GM21367 (cell line): ENCODE results near the gene MXRA8.
"Not testable (repeated sequence)": the region's sequence is repeated elsewhere in the genome, so short reads cannot be mapped to it uniquely, and the experiment has no call there.

ENCODE experiments used
- ATAC-seq: cut with Tn5 transposase; IDR thresholded peaks from one replicate; pipeline ENCODE4 v1.9.1; 2021; ENCODE audit not compliant: unreplicated experiment

Gene MXRA8

GRCh38 chr1:1393428-1393827, 35.1 kb upstream of the MXRA8 start:
- no peak for ATAC-seq

GRCh38 chr1:1393014-1393413, 34.7 kb upstream of the MXRA8 start:
- no peak for ATAC-seq

GRCh38 chr1:1391225-1391624, 32.9 kb upstream of the MXRA8 start:
- no peak for ATAC-seq

- ATAC-seq = no peak
Observed at GRCh38 chr1:1390675-1391074, 32.3 kb upstream of the MXRA8 start.

- no peak for ATAC-seq
Observed at GRCh38 chr1:1388078-1388472, 29.7 kb upstream of the MXRA8 start.

GRCh38 chr1:1387098-1388077, 29.0 kb upstream of the MXRA8 start:
- no peak for ATAC-seq

GRCh38 chr1:1385931-1386330, 27.6 kb upstream of the MXRA8 start:
- no peak for ATAC-seq

- ATAC-seq = not testable (repeated sequence)
Observed at GRCh38 chr1:1385339-1385738, 27.0 kb upstream of the MXRA8 start.

GRCh38 chr1:1381294-1381693, 22.9 kb upstream of the MXRA8 start:
- ATAC-seq = no peak

- ATAC-seq = no peak
Observed at GRCh38 chr1:1380860-1381259, 22.5 kb upstream of the MXRA8 start.

GRCh38 chr1:1377540-1378205, 19.3 kb upstream of the MXRA8 start:
- no peak for ATAC-seq

GRCh38 chr1:1376551-1377226, 18.3 kb upstream of the MXRA8 start:
- no peak for ATAC-seq

- peak; percentile 77 for ATAC-seq
Observed at GRCh38 chr1:1374929-1375662, 16.7 kb upstream of the MXRA8 start, which contains the start of gene AURKAIP1. Gene AURKAIP1, minus strand, starts transcription at chr1:1375207. Its CDS starts 451 bp downstream, at chr1:1374756.

- peak; percentile 1 for ATAC-seq
Observed at GRCh38 chr1:1374589-1374928, 16.2 kb upstream of the MXRA8 start.

GRCh38 chr1:1373815-1374588, 15.6 kb upstream of the MXRA8 start:
- no peak for ATAC-seq

- no peak for ATAC-seq
Observed at GRCh38 chr1:1373051-1373814, 14.9 kb upstream of the MXRA8 start.

GRCh38 chr1:1371746-1372711, 13.7 kb upstream of the MXRA8 start:
- no peak for ATAC-seq

- no peak for ATAC-seq
Observed at GRCh38 chr1:1371364-1371745, 13.0 kb upstream of the MXRA8 start.
